GM12891 (cell line): ENCODE data around the gene PRDX6.
"Not testable (repeated sequence)": the region's sequence is repeated elsewhere in the genome, so short reads cannot be mapped to it uniquely, and the experiment has no call there.

Experiments used
- DNase-seq: peaks from one replicate; pipeline ENCODE4 v3.0.0; 2011; ENCODE audit warnings: low spot score; ENCODE audit not compliant: insufficient read length
- FAIRE-seq: peaks from 2 replicates; lab custom pipeline; 2011; peaks lifted over from hg19 to GRCh38; lab: Jason Lieb, UNC
- PAX5 ChIP-seq: IDR thresholded peaks from 2 replicates; pipeline ENCODE4 v1.6.1; 2011; ENCODE audit warnings: low read length, moderate library complexity, mild to moderate bottlenecking; ENCODE audit not compliant: insufficient read depth, severe bottlenecking
- POLR2A ChIP-seq: IDR thresholded peaks from 2 replicates; pipeline ENCODE4 v1.6.1; 2011; ENCODE audit warnings: low read depth, low read length, control low read depth
- POLR2AphosphoS5 ChIP-seq: IDR thresholded peaks from 2 replicates; pipeline ENCODE4 v1.6.1; 2011; ENCODE audit warnings: low read depth, low read length, control low read depth
- POU2F2 ChIP-seq: IDR thresholded peaks from 2 replicates; pipeline ENCODE4 v1.6.1; 2011; ENCODE audit warnings: low read depth, mild to moderate bottlenecking, control low read depth, low read length, moderate library complexity
- SPI1 ChIP-seq: IDR thresholded peaks from 2 replicates; pipeline ENCODE4 v1.6.1; 2011; ENCODE audit warnings: low read depth, low read length, control low read depth
- TAF1 ChIP-seq: IDR thresholded peaks from 2 replicates; pipeline ENCODE4 v1.6.1; 2011; ENCODE audit warnings: low read depth, low read length, control low read depth

The PRDX6 gene

DNA sequence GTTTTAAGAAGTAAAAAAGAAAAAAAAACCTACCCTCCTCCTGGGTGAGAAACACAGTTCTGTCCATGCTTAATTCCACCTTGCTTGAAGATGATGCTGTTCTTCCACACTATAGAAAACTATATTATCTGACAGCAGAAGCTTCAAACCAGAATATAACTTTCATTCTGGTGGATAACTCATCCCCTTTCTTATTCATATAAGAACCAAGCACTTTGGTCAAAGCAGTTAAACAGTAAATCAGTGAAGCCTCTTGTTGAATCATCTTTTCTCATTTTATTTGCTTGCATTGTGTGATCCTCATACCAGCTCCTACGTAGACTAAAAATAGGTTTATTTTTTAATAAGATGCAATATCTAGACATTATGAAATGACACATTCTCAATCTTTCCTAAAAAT is 36.7 kb upstream of the PRDX6 start:
- FAIRE-seq = no peak
- no peak for DNase-seq
- TF ChIP-seq POLR2AphosphoS5 (no peak), SPI1 (no peak), TAF1 (no peak), POLR2A (no peak), PAX5 (no peak), POU2F2 (no peak)

DNA sequence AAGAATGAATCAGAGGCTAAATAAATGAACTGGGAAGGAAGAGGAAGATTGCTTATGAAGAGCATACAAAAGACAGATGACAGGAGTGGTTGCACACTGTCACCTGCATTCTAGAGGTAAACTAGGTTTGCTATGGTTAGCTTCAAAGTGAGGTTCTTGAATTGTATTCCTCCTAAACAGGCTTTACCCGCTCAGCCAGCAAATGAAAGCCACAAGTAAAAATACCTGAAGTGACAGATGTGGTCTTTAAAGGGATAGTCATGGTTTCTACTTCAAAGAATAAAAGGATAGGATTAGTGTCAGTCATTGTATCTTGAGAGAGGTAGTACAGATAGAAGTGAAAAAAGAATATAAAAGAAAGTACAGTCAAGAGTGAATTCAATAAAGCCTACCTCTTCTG is 32.4 kb upstream of the PRDX6 start:
- TF ChIP-seq SPI1 = no peak
- no peak for TF ChIP-seq POLR2AphosphoS5
- TF ChIP-seq PAX5 = no peak
- no peak for TF ChIP-seq TAF1
- TF ChIP-seq POLR2A = no peak
- TF ChIP-seq POU2F2 = no peak
- FAIRE-seq = no peak
- DNase-seq = no peak

DNA sequence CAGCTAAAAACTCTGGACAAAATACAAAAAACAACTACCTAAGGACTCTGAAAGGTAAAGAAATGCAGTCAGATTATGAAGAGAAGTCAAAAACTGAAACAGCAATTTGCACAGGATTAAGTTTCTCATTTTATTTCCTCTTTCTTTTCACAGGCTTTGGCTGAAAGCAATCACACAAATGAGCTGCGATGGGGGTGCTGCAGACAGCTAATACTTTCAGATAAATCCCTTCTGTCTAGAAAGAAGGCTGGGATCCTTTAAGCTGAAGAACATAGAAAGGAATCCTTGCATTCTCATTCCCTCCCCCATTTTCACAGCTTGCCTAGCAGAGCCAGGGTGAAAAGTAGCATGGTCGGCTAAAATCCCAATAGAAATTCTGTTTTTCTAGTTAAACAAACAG is 32.0 kb upstream of the PRDX6 start:
- FAIRE-seq = no peak
- no peak for DNase-seq
- TF ChIP-seq POLR2A (no peak), TAF1 (no peak), PAX5 (no peak), POLR2AphosphoS5 (no peak), POU2F2 (no peak), SPI1 (no peak)

DNA sequence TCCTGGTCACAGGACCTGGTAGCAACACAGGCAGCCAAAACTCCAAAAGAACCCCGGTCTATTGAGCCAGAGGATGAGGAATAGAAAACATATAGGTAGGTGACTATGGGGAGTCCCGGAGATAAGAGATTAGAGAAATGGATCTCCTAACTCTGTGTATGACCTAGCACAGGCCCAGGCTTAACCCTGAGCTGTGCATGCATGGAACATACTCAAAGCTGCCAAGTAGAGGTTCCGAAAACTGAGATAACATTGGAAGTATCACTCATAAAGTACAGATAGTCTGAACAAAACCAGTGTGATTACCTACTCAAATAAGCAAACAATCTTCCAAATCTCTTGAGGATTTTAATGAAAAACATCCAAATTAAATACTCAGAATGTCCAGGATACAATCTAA is 31.5 kb upstream of the PRDX6 start:
- DNase-seq = no peak
- TF ChIP-seq SPI1 = no peak
- TF ChIP-seq TAF1 = no peak
- no peak for TF ChIP-seq POLR2AphosphoS5
- no peak for TF ChIP-seq PAX5
- no peak for TF ChIP-seq POLR2A
- TF ChIP-seq POU2F2 = no peak
- no peak for FAIRE-seq

- FAIRE-seq (peak; percentile 47), DNase-seq (no peak)
- TF ChIP-seq POLR2A (no peak), TAF1 (no peak), SPI1 (no peak), POU2F2 (no peak)
Observed at GRCh38 chr1:173447224-173447623, 29.9 kb upstream of the PRDX6 start.

DNA sequence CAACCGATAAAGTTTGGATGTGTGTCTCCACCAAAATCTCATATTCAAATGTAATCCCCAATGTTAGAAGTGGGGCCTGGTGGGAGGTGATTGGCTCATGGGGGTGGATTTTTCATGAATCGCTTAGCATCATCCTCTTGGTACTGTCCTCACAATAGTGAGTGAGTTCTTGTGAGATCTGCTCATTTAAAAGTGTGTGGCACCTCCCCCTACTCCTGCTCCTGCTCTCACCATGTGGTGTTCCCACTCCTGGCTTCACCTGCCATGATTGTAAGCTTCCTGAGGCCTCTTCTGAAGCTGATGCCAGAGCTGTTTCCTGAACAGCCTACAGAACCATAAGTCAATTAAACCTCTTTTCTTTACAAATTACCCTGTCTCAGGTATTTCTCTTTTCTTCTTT is 28.2 kb upstream of the PRDX6 start:
- FAIRE-seq = no peak

GRCh38 chr1:173451981-173452380 is 25.2 kb upstream of the PRDX6 start:
- FAIRE-seq = no peak
- DNase-seq = no peak
- TF ChIP-seq TAF1 (no peak), POLR2A (no peak), PAX5 (no peak), POU2F2 (no peak), POLR2AphosphoS5 (no peak), SPI1 (no peak)

More for the DNA sequence above, 28.2 kb upstream of the PRDX6 start:
- TF ChIP-seq POLR2AphosphoS5 (no peak), SPI1 (no peak), TAF1 (no peak), POU2F2 (no peak), POLR2A (no peak), PAX5 (no peak)
- no peak for DNase-seq

DNA sequence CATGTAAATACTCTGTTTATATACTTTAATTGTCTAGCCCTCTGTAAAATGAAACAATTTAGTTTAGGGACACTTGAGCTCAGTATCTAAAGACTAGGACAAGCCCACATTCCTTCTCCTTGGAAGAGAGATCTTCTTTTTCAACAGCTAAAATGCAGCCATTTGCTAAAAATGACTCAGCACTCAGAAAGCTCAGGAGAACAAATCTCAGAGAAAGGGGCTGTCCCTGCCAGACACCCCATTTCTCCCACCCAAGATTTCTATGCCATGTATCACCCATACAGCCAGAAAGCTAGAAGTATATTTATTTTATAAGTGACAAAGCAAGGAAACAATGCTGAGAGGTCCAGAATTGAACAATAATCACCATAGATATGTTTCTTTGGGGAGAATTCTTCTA is 23.2 kb upstream of the PRDX6 start:
- DNase-seq (no peak), FAIRE-seq (no peak)
- TF ChIP-seq SPI1 (no peak), POLR2A (no peak), POU2F2 (no peak), PAX5 (no peak)

DNA sequence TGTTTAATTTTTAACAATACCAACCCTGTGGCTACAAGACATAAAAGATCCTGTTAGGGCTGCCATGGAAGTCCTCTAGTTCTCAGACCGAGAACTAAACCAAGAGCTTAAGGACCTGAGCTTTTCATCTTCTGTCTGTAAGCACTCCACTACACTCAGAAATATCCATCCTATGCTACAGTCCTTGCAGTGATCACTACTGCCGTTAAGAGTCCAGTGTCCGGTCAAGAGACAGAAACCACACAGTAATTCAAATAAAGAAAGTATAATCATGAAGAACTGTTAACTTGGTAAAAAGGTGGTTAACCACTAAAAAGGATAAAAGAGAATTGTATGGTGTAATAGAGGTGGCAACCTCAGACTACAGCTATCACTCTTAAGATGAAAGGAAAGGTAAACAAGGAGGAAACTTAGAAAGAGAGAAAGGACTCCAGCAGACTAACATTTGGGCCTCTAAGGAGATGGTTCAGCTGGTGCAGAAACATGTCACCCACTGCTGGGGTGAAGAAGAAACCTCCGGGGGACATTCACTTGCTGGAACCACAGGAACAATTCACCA is 22.1 kb upstream of the PRDX6 start:
- FAIRE-seq (no peak), DNase-seq (no peak)
- TF ChIP-seq POLR2A (no peak), PAX5 (no peak), TAF1 (no peak), POU2F2 (no peak), POLR2AphosphoS5 (no peak), SPI1 (no peak)

GRCh38 chr1:173459885-173460284 is 17.2 kb upstream of the PRDX6 start:
- DNase-seq (no peak), FAIRE-seq (no peak)
- TF ChIP-seq POLR2A (no peak), PAX5 (no peak), POU2F2 (no peak), TAF1 (no peak), POLR2AphosphoS5 (no peak), SPI1 (no peak)

DNA sequence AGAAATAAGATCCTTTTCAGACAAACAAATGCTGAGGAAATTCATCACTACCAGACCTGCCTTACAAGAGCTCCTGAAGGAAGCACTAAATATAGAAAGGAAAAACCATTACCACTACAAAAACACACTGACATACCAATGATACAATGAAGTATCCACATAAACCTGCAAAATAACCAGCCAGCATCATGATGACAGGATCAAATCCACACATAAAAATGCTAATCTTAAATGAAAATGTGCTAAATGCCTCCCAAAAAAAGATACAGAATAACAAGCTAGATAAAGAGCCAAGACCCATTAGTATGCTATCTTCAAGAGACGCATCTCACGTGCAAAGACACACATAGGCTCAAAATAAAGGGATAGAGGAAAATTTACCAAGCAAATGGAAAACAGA is 14.5 kb upstream of the PRDX6 start:
- not testable (repeated sequence) for DNase-seq, FAIRE-seq

- not testable (repeated sequence) for FAIRE-seq, DNase-seq
Observed at GRCh38 chr1:173464185-173464584, 12.9 kb upstream of the PRDX6 start.
